Measurements from ENCODE around the gene TBC1D2. TPM values are rescaled to one million over a fixed set of nuclear protein-coding genes. Genes with fewer than 3 reads are reported as not detected.
"Not testable (repeated sequence)": the region's sequence is repeated elsewhere in the genome, so short reads cannot be mapped to it uniquely, and the experiment has no call there.

The TBC1D2 gene
- total RNA-seq, 1 donor, result 114 TPM

GRCh38 chr9:98288881-98289280 lies 33.4 kb upstream of the TBC1D2 start:
- TF ChIP-seq CTCF (IDR thresholded peaks at IDR 0.05; ENCODE audit: extremely low read depth, low read depth, low read length), result no peak
- Histone ChIP-seq H3K27ac (ENCODE audit: low read depth, low read length) (no peak overlapping the region), H4K20me1 (ENCODE audit: insufficient read depth, low read length) (no peaks in the 10 kb centered on the region), H3K4me1 (ENCODE audit: insufficient read depth, low read length) (no peaks in the 10 kb centered on the region), H3K79me2 (ENCODE audit: insufficient read depth, low read length) (no peaks in the 10 kb centered on the region), H3K27me3 (ENCODE audit: insufficient read depth, low read length) (peaks cover 8% of the 10 kb centered on the region), H2AFZ (ENCODE audit: low read length) (no peak overlapping the region), H3K4me3 (ENCODE audit: insufficient read depth, low read length) (no peak overlapping the region), H3K36me3 (ENCODE audit: insufficient read depth, low read length) (no peaks in the 10 kb centered on the region), H3K9me3 (ENCODE audit: low read depth, low read length) (no peaks in the 10 kb centered on the region), H3K4me2 (ENCODE audit: insufficient read depth, low read length) (no peak overlapping the region)
- no peak for DNase-seq (ENCODE audit: insufficient read length, low spot score, missing footprints)

- no peak overlapping the region for H3K4me2 ChIP-seq (ENCODE audit: insufficient read depth, low read length)
- H3K4me3 ChIP-seq (ENCODE audit: insufficient read depth, low read length), result no peak overlapping the region
- H3K36me3 ChIP-seq (ENCODE audit: insufficient read depth, low read length), result no peaks in the 10 kb centered on the region
- no peaks in the 10 kb centered on the region for H3K4me1 ChIP-seq (ENCODE audit: insufficient read depth, low read length)
- DNase-seq (ENCODE audit: insufficient read length, low spot score, missing footprints), result no peak
- no peaks in the 10 kb centered on the region for H3K79me2 ChIP-seq (ENCODE audit: insufficient read depth, low read length)
- no peaks in the 10 kb centered on the region for H3K9me3 ChIP-seq (ENCODE audit: low read depth, low read length)
- H3K27ac ChIP-seq (ENCODE audit: low read depth, low read length), result no peak overlapping the region
- no peak for TF ChIP-seq CTCF (IDR thresholded peaks at IDR 0.05; ENCODE audit: extremely low read depth, low read depth, low read length)
- no peak overlapping the region for H2AFZ ChIP-seq (ENCODE audit: low read length)
- peaks cover 8% of the 10 kb centered on the region for H3K27me3 ChIP-seq (ENCODE audit: insufficient read depth, low read length)
- H4K20me1 ChIP-seq (ENCODE audit: insufficient read depth, low read length), result no peaks in the 10 kb centered on the region
These were observed 31.9 kb upstream of the TBC1D2 start for GRCh38 chr9:98287384-98287783.

- Histone ChIP-seq H2AFZ (ENCODE audit: low read length) (no peak overlapping the region), H3K36me3 (ENCODE audit: insufficient read depth, low read length) (no peaks in the 10 kb centered on the region), H3K27me3 (ENCODE audit: insufficient read depth, low read length) (peaks cover 19% of the 10 kb centered on the region), H3K4me2 (ENCODE audit: insufficient read depth, low read length) (no peak overlapping the region), H3K4me3 (ENCODE audit: insufficient read depth, low read length) (no peak overlapping the region), H4K20me1 (ENCODE audit: insufficient read depth, low read length) (no peaks in the 10 kb centered on the region), H3K27ac (ENCODE audit: low read depth, low read length) (no peak overlapping the region), H3K9me3 (ENCODE audit: low read depth, low read length) (no peaks in the 10 kb centered on the region), H3K79me2 (ENCODE audit: insufficient read depth, low read length) (no peaks in the 10 kb centered on the region), H3K4me1 (ENCODE audit: insufficient read depth, low read length) (no peaks in the 10 kb centered on the region)
- no peak for DNase-seq (ENCODE audit: insufficient read length, low spot score, missing footprints)
- no peak for TF ChIP-seq CTCF (IDR thresholded peaks at IDR 0.05; ENCODE audit: extremely low read depth, low read depth, low read length)
These were observed 30.0 kb upstream of the TBC1D2 start for GRCh38 chr9:98285446-98285845.

GRCh38 chr9:98284754-98285153 lies 29.3 kb upstream of the TBC1D2 start:
- H3K9me3 ChIP-seq (ENCODE audit: low read depth, low read length), result no peaks in the 10 kb centered on the region
- H3K27me3 ChIP-seq (ENCODE audit: insufficient read depth, low read length), result peaks cover 25% of the 10 kb centered on the region
- no peaks in the 10 kb centered on the region for H3K36me3 ChIP-seq (ENCODE audit: insufficient read depth, low read length)
- H4K20me1 ChIP-seq (ENCODE audit: insufficient read depth, low read length), result no peaks in the 10 kb centered on the region
- TF ChIP-seq CTCF (IDR thresholded peaks at IDR 0.05; ENCODE audit: extremely low read depth, low read depth, low read length), result no peak
- no peak overlapping the region for H3K4me2 ChIP-seq (ENCODE audit: insufficient read depth, low read length)
- no peak overlapping the region for H3K27ac ChIP-seq (ENCODE audit: low read depth, low read length)
- no peaks in the 10 kb centered on the region for H3K79me2 ChIP-seq (ENCODE audit: insufficient read depth, low read length)
- H2AFZ ChIP-seq (ENCODE audit: low read length), result no peak overlapping the region
- DNase-seq (ENCODE audit: insufficient read length, low spot score, missing footprints), result no peak
- H3K4me1 ChIP-seq (ENCODE audit: insufficient read depth, low read length), result no peaks in the 10 kb centered on the region
- no peak overlapping the region for H3K4me3 ChIP-seq (ENCODE audit: insufficient read depth, low read length)

GRCh38 chr9:98283143-98283542 lies 27.7 kb upstream of the TBC1D2 start:
- DNase-seq (ENCODE audit: insufficient read length, low spot score, missing footprints); H4K20me1 ChIP-seq (ENCODE audit: insufficient read depth, low read length): not testable (repeated sequence)

More at GRCh38 chr9:98283143-98283542, 27.7 kb upstream of the TBC1D2 start:
- not testable (repeated sequence) for H3K4me1 ChIP-seq (ENCODE audit: insufficient read depth, low read length); H3K79me2 ChIP-seq (ENCODE audit: insufficient read depth, low read length); H3K36me3 ChIP-seq (ENCODE audit: insufficient read depth, low read length); H3K4me2 ChIP-seq (ENCODE audit: insufficient read depth, low read length); H3K9me3 ChIP-seq (ENCODE audit: low read depth, low read length); H2AFZ ChIP-seq (ENCODE audit: low read length); H3K4me3 ChIP-seq (ENCODE audit: insufficient read depth, low read length); H3K27ac ChIP-seq (ENCODE audit: low read depth, low read length)
- H3K27me3 ChIP-seq (ENCODE audit: insufficient read depth, low read length), result peaks cover 38% of the 10 kb centered on the region

Measured in osteoblast (primary cell).